ENCODE results near the gene SPATS2.

SPATS2 gene

DNA sequence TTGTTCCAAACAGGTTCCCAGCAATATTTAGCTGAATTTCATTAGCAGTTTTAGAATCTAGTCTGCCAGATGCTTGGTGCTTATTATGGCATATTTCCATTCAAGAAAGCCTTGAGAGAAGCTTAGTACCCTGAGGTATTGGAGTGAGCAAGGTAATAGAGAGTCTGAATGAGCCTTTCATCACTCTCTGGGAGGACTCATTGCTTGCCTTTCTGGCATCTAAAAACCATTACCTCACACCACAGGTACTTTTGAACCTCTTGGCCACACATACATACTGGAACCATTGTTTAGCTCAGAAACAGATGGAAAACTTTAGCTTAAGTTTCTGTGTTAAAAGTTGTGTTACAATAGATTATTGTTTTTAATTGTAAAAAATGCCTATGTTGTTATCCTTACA is 144.1 kb downstream of the SPATS2 start:
- TF ChIP-seq, protein P1, sequence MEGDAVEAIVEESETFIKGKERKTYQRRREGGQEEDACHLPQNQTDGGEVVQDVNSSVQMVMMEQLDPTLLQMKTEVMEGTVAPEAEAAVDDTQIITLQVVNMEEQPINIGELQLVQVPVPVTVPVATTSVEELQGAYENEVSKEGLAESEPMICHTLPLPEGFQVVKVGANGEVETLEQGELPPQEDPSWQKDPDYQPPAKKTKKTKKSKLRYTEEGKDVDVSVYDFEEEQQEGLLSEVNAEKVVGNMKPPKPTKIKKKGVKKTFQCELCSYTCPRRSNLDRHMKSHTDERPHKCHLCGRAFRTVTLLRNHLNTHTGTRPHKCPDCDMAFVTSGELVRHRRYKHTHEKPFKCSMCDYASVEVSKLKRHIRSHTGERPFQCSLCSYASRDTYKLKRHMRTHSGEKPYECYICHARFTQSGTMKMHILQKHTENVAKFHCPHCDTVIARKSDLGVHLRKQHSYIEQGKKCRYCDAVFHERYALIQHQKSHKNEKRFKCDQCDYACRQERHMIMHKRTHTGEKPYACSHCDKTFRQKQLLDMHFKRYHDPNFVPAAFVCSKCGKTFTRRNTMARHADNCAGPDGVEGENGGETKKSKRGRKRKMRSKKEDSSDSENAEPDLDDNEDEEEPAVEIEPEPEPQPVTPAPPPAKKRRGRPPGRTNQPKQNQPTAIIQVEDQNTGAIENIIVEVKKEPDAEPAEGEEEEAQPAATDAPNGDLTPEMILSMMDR (IDR thresholded peaks at IDR 0.05; ENCODE audit: borderline replicate concordance, control extremely low read depth, extremely low read depth, insufficient read depth, missing control alignments) = no peak
- in situ Hi-C loops (cut with MboI; ENCODE audit: low sequenced_read_pairs, unreplicated experiment) = no loop called here
- DNase-seq (ENCODE audit: low spot score) = no peak

DNA sequence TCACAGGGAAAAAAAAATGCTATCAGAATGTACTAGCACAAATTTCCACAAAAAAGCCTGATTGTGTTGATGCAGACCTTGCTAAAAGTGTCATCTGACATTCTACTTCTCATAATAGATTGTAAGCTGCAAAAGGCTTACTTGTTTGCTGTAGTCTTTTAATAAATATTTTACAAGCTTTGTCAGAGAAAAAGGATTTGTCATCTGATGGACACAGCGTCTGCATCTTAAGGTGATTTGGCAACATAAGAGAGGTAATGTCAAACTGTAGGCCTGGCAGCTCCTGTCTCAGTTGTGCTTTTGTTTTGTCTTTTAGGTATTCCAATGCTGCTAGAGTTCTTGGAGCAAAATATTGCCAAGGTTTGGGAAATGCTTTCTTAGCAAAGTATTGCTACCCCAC is 145.3 kb downstream of the SPATS2 start:
- in situ Hi-C loops (cut with MboI; ENCODE audit: low sequenced_read_pairs, unreplicated experiment) = no loop called here

DNA sequence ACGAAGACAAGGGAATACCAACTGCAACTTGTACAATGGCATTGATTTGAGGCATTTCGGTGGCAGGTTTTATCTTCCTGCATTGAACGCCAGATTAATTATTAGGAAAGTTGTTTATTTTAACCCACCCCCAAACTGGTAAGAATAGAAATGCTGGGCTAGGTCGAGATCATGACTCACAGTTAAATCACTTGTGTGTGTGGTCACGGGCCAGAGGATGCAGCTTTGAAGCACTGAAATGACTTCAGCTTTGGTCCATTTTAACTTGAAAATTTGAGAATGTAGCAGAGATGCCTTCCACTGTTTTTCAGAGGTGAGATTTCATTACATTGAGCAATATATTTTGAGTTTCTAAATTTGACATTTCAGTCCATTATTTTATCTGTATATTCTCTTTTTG is 148.0 kb downstream of the SPATS2 start:
- TF ChIP-seq, protein P1 (IDR thresholded peaks at IDR 0.05; ENCODE audit: borderline replicate concordance, control extremely low read depth, extremely low read depth, insufficient read depth, missing control alignments) = no peak
- DNase-seq (ENCODE audit: low spot score) = no peak
- in situ Hi-C loops (cut with MboI; ENCODE audit: low sequenced_read_pairs, unreplicated experiment) = no loop called here

More for the DNA sequence above, 145.3 kb downstream of the SPATS2 start:
- TF ChIP-seq, protein P1 (IDR thresholded peaks at IDR 0.05; ENCODE audit: borderline replicate concordance, control extremely low read depth, extremely low read depth, insufficient read depth, missing control alignments) = no peak
- no peak for DNase-seq (ENCODE audit: low spot score)

DNA sequence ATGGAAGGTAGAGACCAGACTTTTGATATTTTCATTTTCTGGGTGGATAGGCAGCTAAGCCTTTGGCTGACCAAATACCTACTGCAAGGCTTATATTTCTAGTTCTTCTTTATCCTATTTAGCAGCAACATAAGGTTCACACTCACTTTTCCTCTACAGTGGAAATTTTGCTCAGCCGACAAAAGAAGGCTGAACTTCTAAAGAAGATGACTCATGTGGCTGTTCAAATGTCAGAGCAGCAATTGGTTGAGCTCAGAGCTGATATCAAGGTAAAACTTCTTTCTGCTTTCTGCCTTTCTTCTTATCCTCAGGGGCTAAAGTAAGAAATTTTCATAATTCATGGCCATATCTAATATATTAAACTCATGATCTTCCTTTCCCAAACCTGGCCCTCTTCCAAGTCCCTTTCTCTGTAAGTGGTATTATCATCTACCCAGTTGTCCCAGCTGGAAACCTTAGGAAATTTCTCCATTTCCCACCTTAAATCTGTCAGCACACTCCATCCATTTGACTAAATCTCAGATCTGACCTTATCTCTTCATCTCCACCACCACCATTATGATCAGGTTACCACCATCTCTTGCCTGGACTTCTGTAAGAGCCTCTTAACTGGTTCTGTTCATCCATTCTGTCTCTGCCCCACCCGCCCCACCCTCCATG is 151.8 kb downstream of the SPATS2 start:
- TF ChIP-seq, protein P1 (IDR thresholded peaks at IDR 0.05; ENCODE audit: borderline replicate concordance, control extremely low read depth, extremely low read depth, insufficient read depth, missing control alignments) = no peak
- in situ Hi-C loops (cut with MboI; ENCODE audit: low sequenced_read_pairs, unreplicated experiment) = no loop called here
- DNase-seq (ENCODE audit: low spot score) = no peak

DNA sequence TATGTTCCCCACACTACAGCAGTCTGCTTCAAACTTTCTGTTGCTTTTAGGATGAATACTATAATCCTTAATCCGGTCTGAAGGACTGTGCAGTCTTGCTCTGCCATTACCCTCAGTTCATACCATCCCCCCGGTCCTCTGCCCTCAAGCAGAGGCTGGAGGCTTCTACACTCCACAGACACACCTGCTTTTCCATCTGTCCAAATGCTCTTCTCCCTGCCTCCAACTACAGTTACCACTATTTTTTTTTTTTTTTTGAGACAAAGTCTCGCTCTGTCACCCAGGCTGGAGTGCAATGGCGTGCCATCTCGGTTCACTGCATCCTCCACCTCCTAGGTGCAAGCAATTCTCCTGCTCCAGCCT is 152.3 kb downstream of the SPATS2 start:
- TF ChIP-seq, protein P1 (IDR thresholded peaks at IDR 0.05; ENCODE audit: borderline replicate concordance, control extremely low read depth, extremely low read depth, insufficient read depth, missing control alignments) = no peak
- in situ Hi-C loops (cut with MboI; ENCODE audit: low sequenced_read_pairs, unreplicated experiment) = no loop called here

DNA sequence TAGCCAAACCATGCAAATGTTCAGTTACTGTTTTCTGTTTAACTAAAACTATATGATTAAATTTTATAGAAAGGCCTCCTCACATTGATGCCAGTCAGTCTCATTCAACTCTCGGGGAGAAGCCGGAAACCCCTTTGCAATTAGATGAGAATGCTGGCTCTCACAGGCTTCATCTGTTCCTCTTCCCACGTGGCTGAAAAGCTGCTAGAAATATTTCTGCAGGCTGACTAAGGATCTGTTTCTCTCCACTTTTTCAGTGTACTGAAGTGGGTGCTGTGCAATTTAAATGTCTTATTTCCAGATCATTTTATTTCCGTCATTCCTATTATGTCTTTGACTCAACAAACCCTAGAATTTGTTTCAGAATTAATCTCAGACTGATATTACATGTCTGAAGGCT is 154.1 kb downstream of the SPATS2 start:
- no peak for DNase-seq (ENCODE audit: low spot score)
- in situ Hi-C loops (cut with MboI; ENCODE audit: low sequenced_read_pairs, unreplicated experiment) = no loop called here
- TF ChIP-seq, protein P1 (IDR thresholded peaks at IDR 0.05; ENCODE audit: borderline replicate concordance, control extremely low read depth, extremely low read depth, insufficient read depth, missing control alignments) = no peak

More for the DNA sequence above, 152.3 kb downstream of the SPATS2 start:
- no peak for DNase-seq (ENCODE audit: low spot score)
